NCI-H774 (cell line): ENCODE data around the gene B4GALT7.
"Not testable (repeated sequence)": the region's sequence is repeated elsewhere in the genome, so short reads cannot be mapped to it uniquely, and the experiment has no call there.

Experiments used
- DNase-seq: peaks from one replicate; lab custom pipeline; 2025; lab: John Stamatoyannopoulos, UW

The B4GALT7 gene, protein sequence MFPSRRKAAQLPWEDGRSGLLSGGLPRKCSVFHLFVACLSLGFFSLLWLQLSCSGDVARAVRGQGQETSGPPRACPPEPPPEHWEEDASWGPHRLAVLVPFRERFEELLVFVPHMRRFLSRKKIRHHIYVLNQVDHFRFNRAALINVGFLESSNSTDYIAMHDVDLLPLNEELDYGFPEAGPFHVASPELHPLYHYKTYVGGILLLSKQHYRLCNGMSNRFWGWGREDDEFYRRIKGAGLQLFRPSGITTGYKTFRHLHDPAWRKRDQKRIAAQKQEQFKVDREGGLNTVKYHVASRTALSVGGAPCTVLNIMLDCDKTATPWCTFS

DNA sequence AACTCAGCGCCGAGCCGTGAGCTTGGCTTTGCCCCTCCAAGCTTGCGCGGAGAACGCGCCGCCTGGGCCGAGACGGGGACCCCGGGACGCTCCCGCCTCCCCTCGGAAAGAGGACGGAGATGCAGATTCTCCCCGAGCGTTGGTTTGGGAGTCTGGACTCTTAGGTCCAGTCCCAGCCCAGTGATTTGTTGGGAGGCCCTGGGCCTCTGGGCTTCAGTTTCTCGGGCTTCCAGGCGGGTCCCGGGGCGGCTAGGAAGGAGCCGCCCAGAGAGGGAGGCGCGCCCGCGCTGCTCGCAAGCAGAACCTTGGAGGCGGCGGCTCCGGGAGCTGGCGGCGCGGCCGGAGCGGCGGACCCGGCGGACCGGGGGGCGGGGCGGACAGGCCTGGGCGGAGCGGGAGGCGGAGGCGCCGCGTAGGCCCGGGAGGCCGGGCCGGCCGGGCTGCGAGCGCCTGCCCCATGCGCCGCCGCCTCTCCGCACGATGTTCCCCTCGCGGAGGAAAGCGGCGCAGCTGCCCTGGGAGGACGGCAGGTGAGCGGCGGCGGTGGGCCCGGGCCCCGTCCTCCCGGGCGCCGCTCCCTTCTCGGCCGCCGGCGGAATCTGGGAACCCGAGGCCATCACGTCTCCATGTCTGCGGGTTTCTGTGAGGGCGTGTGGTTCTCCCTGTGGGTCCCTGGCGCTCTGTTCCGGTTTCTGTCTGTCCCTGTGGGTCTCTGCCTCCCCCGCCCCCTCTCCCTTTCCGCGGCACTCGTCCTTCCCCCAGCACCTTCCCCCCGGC lies at the start of gene B4GALT7:
TSS of gene B4GALT7 (plus strand) at position 402 of the 777 bp plus-strand sequence. CDS start at position 481, 79 bp downstream.
- peak; percentile 73 for DNase-seq

DNA sequence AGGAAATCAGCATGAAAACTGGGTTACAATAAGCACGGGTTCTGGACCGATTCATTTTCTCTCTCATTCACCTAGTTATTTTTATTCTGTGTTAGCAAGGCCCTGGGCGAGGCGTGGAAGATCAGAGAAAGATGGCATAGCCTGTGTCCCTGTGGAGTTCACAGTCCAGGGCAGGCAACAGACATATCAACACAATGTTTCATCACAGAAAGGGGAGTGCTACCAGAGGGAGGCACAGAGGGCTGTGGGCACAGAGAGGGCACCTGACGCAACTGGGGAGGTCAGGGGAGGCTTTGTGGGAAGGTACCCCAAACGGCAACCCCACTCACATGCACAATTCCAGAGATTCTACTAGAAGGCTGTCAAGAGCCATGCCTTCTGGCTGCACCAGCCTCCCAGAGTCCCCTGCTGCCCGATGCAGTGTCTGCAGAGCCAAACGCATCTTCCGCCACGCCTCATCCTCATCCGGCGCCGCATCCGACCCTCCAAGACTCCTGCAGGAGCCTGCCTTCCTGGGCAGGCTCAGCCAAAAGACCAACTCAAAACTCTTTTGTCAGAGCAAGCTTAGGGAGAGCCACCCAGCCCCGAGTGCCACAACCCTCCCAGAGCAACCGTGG lies 47.0 kb upstream of the B4GALT7 start:
- DNase-seq = no peak

DNA sequence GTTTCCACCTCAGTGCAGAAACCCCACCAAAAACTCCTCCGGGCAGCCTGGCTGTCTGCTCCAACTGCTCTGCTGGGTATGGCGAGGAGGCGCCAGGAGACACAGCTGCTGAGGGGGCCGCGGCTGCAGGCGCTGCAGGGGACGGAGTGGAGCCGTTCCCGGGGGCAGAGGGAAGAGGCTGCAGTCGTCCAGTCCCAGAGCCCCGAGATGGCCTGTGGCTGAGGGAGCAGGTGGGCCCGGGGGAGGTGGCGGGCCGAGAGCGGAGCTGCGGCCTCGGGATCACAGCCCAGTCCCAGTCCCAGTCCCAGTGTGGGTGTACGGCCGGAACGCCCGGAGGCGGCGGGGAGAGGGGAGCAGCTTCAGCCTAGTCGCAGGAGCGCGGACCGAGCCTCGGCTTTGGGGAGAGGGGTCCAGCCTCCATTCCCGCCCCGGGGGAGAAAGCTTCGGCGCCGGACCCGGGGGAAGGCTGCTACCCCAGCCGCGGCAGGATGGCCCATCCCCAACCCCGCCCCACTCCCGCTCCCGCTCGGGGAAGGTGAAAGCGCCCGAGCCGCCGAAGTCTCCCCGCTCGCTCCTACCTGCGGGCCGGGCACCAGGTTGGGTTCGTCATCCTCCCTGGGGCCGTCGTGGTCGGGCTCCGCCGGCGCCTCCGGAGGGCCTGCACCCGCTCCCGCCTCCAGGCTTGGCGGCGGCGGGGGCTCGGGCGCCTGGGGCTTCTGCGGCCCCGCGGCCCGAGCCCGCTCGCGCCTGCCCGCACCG lies 46.1 kb upstream of the B4GALT7 start:
- no peak for DNase-seq

DNA sequence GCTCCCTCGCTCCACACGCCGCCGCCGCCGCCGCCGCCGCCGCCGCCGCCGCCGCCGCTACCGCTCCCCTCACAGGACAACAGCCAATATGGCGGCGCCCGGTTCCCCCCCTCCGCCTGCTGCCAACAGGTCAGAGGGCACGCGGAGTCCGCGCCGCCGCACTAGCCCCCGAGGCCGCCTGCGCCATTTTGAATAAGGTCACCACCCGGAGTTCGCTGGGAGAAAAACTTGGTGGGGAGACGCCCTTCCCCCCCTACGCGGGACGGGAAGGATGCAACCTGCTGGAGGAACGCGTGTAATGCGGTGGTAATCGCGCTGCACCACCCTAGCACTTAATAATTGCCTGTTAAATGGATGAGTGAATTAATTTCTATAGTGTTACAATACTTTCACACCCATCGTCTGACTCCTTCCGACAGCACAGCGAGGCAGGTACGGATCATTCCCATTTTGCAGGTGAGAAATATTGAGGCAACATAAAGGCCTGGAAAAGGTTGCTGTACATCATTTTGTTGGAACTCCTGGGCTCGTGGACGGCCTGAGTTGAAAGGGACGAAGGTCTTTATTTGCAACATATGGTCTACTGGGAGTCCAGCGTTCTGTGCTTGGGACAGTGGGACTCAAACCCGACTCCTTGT lies 45.3 kb upstream of the B4GALT7 start, which contains the start of gene FAM193B:
TSS of gene FAM193B (minus strand) at position 90 of the 638 bp plus-strand sequence. CDS start 105 bp downstream, outside the sequence.
- peak; percentile 88 for DNase-seq

DNA sequence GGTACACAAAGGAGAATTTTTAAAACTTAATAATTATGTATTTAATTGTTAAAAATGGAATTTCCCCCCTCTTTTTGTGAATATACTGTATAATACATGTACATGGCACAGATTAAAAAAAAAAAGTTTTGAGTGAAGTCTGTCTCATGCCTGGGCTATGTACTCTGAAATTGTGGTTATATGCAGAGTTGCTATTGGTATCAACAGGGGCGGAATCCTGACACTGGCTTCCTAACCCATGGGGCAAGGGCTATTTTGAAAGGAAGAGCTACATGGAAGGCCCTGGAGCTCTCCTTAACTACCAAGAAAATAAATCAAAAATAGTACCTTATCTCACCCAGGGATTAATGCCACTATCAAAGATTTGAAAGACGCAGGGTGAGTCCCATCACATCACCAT lies 44.7 kb upstream of the B4GALT7 start:
- no peak for DNase-seq

DNA sequence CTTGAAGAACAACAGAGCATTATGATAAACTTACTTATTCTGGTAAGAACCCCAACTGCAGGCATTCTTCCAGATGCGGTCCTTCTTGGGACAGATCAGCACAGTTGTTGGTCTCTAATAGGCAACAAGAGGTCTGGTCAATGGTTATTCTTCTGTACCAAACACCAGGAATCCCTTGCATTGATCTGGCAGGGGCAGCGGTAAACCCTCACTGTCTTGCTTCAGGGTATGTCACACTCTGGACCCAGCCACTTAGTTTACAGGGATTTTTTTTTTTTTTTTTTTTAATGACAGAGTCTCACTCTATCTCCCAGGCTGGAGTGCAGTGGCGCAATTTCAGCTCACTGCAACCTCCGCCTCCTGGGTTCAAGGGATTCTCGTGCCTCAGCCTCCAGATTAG lies 44.3 kb upstream of the B4GALT7 start:
- DNase-seq = no peak

DNA sequence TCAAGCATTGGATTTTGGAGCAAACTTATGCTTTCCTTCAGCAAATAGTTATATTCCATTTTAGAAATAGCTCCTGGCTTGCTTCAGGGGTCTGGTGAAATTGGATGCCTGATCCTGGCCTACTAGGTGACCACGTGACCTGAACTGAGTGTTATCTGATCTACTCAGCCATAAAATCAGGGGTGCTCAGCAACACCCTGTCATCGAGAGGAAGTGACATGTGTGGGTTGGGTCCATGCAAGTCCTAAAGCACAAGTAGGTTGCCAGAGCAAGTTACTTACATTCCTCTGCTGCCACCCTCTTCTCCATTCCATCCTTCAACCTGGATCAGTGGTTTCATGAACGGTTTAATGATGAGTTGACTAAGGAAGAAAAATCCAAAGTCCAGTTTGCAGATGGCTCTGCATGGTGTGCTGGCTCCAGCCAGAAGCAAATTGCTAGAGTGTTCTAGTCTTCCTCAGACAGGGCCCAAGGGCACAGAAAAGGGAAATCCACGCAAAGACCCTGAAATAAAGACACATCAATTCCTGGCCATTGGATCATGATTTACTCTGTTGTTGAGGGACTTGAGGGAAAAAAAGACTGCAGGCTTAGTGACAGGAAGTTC lies 42.8 kb upstream of the B4GALT7 start:
- DNase-seq = no peak

DNA sequence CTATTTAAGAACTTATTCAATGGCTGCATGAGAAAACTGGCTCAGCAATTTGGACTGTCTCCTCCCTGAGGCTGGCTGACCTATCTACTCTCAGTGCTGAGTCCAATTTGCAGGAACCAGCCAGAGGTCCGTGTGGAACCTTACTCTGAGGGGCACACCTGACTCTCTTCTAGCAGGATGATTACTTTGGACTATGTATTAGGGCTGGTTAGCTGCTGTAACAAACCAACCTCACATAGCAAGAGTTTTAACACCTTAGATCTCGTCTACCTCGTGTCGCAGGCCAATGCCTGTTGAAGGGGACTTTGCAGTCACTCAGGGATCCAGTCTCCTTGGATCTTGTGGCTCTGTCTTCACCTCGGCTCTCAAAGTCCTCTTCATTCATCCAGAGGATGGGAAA lies 42.1 kb upstream of the B4GALT7 start:
- no peak for DNase-seq

DNA sequence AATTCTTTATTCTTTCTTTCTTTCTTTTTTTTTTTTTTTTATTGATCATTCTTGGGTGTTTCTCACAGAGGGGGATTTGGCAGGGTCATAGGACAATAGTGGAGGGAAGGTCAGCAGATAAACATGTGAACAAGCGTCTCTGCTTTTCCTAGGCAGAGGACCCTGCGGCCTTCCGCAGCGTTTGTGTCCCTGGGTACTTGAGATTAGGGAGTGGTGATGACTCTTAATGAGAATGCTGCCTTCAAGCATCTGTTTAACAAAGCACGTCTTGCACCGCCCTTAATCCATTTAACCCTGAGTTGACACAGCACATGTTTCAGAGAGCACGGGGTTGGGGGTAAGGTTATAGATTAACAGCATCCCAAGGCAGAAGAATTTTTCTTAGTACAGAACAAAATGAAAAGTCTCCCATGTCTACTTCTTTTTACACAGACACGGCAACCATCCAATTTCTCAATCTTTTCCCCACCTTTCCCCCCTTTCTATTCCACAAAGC lies 40.4 kb upstream of the B4GALT7 start:
- not testable (repeated sequence) for DNase-seq

DNA sequence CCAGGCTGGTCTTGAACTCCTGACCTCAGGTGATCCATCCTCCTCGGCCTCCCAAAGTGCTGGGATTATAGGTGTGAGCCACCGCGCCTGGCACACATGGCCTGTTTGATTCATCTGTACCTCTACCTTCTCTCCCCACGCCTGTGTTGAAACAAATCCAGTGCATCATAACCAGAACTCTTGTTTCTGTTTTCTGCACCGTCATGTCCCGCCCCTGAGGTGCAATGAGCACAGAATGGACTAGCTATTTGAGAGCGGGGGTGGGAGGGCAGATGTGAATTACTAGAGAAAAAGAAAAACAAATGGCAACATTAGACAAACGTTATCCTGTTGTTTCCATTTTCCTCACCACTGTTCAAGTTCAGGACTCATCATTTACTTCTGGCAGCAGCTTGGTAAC lies 34.9 kb upstream of the B4GALT7 start:
- no peak for DNase-seq

DNA sequence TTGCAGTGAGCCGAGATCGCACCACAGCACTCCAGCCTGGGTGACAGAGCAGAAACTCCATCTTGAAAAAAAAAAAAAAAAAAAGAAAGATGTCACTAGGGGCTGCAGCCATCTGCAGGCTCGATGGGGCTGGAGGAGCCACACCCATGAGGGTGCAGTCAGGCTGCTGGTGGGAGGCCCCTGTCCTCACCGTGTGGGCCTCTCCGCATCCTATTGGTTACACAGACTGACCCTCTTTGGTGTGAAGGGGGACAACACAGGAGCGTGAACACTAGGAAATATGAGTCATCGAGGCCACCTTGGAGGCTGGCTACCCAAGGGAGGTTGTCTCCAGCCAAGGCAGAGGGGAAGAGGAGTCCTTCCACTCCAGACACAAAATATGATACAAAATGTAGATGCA lies 31.6 kb upstream of the B4GALT7 start:
- DNase-seq = no peak

DNA sequence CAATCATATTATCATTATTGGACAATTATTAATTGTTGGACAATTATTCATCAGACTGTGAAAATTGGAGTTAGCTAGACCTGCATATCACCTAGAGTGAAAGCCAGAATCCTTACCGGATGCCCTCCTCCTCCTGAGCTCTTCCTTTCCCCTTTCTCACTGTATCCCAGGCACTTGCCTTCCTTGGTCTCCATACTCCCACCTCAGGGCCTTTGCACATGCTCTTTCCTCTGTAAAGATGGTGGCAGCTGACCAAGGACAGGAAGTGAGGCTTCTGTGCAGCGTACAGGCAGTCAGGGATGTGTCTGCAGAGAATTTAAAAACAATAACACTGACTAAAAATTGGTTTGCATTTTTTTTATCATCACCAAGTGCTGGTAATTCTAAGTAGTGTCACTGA lies 30.0 kb upstream of the B4GALT7 start:
- no peak for DNase-seq

DNA sequence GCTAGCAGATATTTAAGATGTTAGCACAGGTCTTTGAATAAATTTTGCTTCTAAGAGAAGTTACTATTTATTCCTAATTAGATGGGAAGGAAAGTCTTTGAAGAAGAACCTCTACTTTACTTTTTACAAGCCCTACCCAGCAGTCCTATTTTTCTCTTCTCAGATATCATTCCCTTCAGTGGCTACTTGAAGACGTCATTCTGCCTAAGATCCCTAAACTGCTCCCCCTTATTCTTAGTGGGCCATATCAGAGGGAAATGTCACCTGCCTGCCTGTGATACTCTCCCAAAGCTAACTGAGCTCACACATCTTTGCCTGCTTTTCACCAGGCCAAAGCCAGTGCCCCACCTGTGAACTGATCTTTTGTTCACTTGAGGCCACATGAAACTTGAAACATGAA lies 24.4 kb upstream of the B4GALT7 start:
- DNase-seq = no peak

DNA sequence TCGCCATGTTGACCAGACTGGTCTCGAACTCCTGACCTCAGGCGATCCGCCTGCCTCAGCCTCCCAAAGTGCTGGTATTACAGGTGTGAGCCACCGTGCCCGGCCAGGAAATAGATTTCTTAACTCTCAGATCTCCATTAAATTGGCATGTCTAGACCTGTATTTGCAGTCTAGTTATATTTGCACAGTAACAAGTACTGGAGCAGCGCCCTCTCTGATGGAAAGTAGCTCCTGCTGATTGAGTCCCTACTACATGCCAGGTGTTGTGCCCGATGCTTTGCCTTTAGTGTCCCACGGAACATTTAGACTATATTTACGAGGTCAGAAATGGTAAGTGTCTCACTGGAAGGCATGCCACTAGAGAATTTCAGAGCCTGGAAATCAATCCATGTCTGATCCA lies 23.8 kb upstream of the B4GALT7 start:
- DNase-seq = no peak

DNA sequence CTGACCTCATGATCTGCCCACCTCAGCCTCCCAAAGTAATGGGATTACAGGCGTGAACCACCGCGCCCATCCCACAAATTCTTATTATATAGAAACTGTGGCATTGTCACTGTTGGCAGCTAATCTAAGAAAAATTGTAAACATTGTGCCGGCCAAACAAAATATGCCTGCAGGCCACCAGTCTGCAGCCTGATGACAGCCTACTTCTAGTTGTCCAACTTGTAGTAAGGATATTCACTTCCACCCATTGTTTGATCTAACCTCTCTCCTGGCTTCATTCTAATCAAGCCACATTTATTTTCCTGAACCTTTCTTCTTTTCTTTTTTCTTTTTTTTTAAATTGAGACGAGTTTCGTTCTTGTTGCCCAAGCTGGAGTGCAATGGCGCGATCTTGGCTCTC lies 21.6 kb upstream of the B4GALT7 start:
- DNase-seq = no peak

DNA sequence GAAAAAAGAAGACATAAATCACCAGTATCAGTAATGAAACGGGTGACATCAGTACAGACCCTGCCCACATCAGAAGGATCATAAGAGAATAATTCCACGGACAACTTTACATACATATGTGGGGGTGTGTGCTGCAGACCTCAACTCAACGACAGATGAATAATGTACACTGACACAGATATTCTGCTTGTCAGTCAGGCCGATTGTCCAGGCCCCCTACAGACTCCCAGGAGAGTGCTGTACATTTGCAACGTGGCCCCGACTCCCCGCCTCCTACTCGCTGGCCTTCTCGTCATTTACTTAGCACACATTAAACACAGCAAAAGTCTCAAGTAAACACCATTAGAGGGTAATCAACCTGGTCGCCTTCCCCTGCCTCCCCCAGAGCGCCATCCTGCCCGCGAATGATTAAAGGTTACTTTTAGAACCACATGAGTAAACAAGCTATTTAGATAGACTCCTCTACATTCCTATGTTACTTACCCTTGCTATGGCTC lies 11.5 kb upstream of the B4GALT7 start:
- no peak for DNase-seq

DNA sequence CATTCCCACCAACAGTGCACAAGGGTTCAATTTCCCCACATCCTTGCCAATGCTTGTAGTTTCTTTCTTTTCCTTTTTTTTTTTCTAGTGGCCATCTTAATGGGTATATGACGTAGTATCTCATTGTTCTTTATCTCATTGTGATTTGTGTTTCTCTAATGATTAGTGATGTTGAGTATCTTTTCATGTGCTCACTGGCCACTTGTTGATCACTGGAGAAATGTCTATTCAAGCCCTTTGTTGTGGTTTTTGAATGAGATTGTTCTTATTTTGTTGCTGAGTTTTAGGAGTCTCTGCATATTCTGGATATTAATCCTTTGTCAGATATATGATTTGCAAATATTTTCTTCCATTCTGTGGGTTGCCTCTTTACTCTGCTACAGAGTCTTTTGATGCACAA lies 9.5 kb upstream of the B4GALT7 start:
- DNase-seq = no peak

DNA sequence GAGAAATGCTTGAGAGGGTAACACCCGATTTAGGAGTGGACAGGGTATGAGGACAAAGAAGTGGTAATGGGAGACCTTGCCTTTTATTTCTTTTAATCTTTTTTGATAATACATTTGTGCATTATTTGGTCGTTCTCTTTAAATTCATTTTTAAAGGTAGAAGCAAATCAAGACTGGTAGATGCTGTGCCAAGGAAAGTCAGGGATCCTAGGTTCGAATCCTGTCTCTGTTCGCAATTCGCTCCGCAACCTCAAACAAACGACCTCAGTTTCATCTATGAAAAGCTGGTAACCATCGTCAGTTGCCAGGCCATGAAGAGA lies 8.3 kb upstream of the B4GALT7 start:
- DNase-seq = no peak

DNA sequence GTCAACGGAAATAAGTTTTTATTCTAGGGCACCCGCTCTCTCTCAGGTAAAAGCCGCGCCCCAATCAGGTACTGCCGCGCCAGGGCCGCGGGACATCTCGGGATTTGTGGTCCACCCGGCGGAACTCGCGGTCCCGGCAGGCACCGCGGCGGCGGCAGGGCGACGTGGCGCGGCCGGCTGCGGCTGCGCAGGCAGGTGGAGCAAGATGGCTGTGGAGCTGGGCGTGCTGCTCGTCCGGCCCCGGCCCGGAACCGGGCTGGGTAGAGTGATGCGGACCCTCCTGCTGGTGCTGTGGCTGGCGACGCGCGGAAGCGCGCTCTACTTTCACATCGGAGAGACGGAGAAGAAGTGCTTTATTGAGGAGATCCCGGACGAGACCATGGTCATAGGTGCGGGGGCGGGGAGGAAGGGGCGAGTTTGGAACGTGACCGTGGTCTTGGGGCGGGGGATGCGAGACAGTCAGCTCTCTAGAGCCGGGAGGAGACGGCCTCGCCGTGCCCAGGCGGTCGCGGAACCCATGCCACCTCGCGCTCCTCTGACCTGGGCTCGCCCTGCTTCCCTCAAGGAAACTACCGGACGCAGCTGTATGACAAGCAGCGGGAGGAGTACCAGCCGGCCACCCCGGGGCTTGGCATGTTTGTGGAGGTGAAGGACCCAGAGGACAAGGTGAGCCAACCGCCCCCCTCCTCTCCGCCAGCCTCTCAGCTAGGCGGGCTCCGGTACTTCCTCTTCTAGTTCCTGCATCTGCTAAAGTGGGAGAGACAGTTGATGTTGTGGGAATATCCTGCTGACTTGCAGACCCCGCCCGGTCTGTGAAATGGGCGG lies 7.7 kb upstream of the B4GALT7 start, which contains the start of gene TMED9:
TSS of gene TMED9 (plus strand) at position 194 of the 825 bp plus-strand sequence. CDS start at position 206, 12 bp downstream.
- peak; percentile 94 for DNase-seq

DNA sequence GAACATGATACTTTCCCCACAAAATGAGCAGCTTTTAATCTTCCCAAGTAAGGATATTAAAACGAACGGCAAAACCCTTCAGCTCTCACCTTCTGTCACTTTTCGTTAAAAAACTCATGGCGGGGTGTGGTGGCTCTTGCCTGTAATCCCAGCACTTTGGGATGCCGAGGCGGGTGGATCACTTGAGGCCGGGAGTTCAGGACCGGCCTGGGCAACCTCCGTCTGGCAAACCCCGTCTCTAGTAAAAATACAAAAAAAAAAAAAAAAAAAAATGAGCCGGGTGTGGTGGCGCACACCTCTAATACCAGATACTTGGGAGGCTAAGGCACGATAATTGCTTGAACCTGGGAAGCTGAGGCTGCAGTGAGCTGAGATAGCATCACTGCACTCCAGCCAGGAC lies 7.0 kb upstream of the B4GALT7 start:
- no peak for DNase-seq
